Natural killer cell (primary cell): Measurements from ENCODE around the gene CEACAM19. TPM values are rescaled to one million over a fixed set of nuclear protein-coding genes. Genes with fewer than 3 reads are reported as not detected.

Experiments used
- ATAC-seq, 3 donors: fragments of 150-1000 bp in 2 of 3; fragments of 200-7000 bp in 1 of 3; cut with Tn5 transposase; 1 replicate in 1 of 3; 2 replicates in 2 of 3; pipeline ENCODE4 v1.10.0; 2021; ENCODE audit warnings: mild to moderate bottlenecking in 2 of 3, moderate library complexity in 2 of 3
- DNase-seq, 2 donors: peaks; one replicate each; pipeline versions ENCODE4 v3.0.0 to v3.0.0-alpha.2; 2013 to 2021; ENCODE audit warnings: mixed read lengths in 1 of 2
- H3K27ac ChIP-seq: one replicate; pipeline ENCODE4 v1.5.1; 2013; ENCODE audit warnings: mild to moderate bottlenecking, low read length
- H3K27me3 ChIP-seq: one replicate; pipeline ENCODE4 v1.6.1; 2013; ENCODE audit warnings: low read length; ENCODE audit not compliant: control insufficient read depth, insufficient read depth
- H3K36me3 ChIP-seq: one replicate; pipeline ENCODE4 v1.6.1; 2013; ENCODE audit warnings: low read length; ENCODE audit not compliant: control insufficient read depth, insufficient read depth
- H3K4me1 ChIP-seq: one replicate; pipeline ENCODE4 v1.6.1; 2013; ENCODE audit warnings: low read length; ENCODE audit not compliant: control insufficient read depth, insufficient read depth
- H3K4me3 ChIP-seq: one replicate; pipeline ENCODE4 v1.5.1; 2013; ENCODE audit warnings: low read length
- H3K9me3 ChIP-seq: one replicate; pipeline ENCODE4 v1.6.1; 2013; ENCODE audit warnings: low read length; ENCODE audit not compliant: control insufficient read depth, insufficient read depth
- H3K27ac Mint-ChIP-seq, 2 donors: one replicate each; pipeline ENCODE4 v1.8.0; 2022; ENCODE audit warnings: mild to moderate bottlenecking in 2 of 2, mixed read lengths in 2 of 2, moderate library complexity in 1 of 2
- H3K27me3 Mint-ChIP-seq, 2 donors: one replicate each; pipeline ENCODE4 v1.8.0; 2022; ENCODE audit warnings: low read depth in 2 of 2, mixed read lengths in 2 of 2
- H3K36me3 Mint-ChIP-seq: one replicate; pipeline ENCODE4 v1.8.0; 2022; ENCODE audit warnings: mixed read lengths
- H3K4me1 Mint-ChIP-seq, 2 donors: one replicate each; pipeline ENCODE4 v1.8.0; 2022; ENCODE audit warnings: mixed read lengths in 2 of 2
- H3K4me3 Mint-ChIP-seq: one replicate; pipeline ENCODE4 v1.8.0; 2022; ENCODE audit warnings: mild to moderate bottlenecking, moderate library complexity, mixed read lengths
- H3K9me3 Mint-ChIP-seq, 2 donors: one replicate each; pipeline ENCODE4 v1.8.0; 2022; ENCODE audit warnings: mixed read lengths in 2 of 2
- WGBS: methylation state at CpG from one replicate; pipeline ENCODE4 v1.1.7; 2013; ENCODE audit warnings: missing lambda C conversion rate; ENCODE audit not compliant: insufficient coverage; 5-methylcytosine and 5-hydroxymethylcytosine counted together
- intact Hi-C: fragments of 100-400 bp; cut with micrococcal nuclease; formaldehyde crosslinking; loops from one replicate; pipeline ENCODE4 v1.14.2; 2022
- total RNA-seq, 4 donors: library from RNA; stranded (reverse); fragments of 120-200 nt in 1 of 4; gene quantifications; one replicate each; pipeline versions ENCODE4 v1.2.3 to v1.2.4, GENCODE V29; 2013 to 2022
- TF ChIP-seq, protein P1 (sequence below): fragments of 200-600 bp; IDR thresholded peaks from one replicate; pipeline ENCODE4 v1.8.0; 2022; ENCODE audit warnings: antibody characterized with exemption

Gene CEACAM19
- total RNA-seq, 3 donors from 2014 or later (not counting 1 experiment from before 2014, with no cell fraction given) = 2.6 to 4.1 (median 2.7) TPM

DNA sequence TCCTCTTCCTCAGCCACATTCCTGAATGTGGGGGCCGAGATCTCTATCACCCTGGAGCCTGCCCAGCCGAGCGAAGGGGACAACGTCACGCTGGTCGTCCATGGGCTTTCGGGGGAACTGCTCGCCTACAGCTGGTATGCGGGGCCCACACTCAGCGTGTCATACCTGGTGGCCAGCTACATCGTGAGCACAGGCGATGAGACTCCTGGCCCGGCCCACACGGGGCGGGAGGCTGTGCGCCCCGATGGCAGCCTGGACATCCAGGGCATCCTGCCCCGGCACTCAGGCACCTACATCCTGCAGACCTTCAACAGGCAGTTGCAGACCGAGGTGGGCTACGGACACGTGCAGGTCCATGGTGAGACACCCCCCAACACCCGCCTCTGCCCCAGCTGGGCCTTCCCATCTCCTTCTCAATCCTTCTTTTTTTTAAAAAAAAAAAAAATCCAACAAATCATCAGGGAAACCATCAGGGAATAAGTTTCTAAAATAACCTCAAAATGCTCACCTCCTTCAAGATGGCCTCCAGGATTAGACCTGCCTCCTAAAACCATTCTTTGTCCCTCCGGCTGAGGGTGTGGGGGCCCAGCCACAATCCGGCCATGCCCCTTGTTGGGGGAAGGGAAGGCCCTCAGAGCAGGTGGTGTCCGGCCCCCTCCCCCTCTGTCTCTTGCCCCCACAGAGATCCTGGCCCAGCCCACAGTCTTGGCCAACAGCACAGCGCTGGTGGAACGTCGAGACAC, 32.2 kb downstream of the CEACAM19 start:
- TF ChIP-seq, protein P1, sequence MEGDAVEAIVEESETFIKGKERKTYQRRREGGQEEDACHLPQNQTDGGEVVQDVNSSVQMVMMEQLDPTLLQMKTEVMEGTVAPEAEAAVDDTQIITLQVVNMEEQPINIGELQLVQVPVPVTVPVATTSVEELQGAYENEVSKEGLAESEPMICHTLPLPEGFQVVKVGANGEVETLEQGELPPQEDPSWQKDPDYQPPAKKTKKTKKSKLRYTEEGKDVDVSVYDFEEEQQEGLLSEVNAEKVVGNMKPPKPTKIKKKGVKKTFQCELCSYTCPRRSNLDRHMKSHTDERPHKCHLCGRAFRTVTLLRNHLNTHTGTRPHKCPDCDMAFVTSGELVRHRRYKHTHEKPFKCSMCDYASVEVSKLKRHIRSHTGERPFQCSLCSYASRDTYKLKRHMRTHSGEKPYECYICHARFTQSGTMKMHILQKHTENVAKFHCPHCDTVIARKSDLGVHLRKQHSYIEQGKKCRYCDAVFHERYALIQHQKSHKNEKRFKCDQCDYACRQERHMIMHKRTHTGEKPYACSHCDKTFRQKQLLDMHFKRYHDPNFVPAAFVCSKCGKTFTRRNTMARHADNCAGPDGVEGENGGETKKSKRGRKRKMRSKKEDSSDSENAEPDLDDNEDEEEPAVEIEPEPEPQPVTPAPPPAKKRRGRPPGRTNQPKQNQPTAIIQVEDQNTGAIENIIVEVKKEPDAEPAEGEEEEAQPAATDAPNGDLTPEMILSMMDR = no peak
- Histone ChIP-seq H3K36me3 (no peaks in the 10 kb centered on the region), H3K27ac (no peak overlapping the region), H3K4me3 (no peak overlapping the region), H3K27me3 (no peaks in the 10 kb centered on the region), H3K4me1 (no peaks in the 10 kb centered on the region), H3K9me3 (no peaks in the 10 kb centered on the region)
- Mint-ChIP-seq H3K27me3 (no peaks in the 10 kb centered on the region), H3K36me3 (no peaks in the 10 kb centered on the region), H3K27ac (no peak overlapping the region), H3K4me3 (no peak overlapping the region), H3K9me3 (no peaks in the 10 kb centered on the region), H3K4me1 (no peaks in the 10 kb centered on the region)
- 92% methylated on average over 26 of the region's 28 CpGs for WGBS
- intact Hi-C loops = no loop called here
- DNase-seq (no peak), ATAC-seq (no peak)

DNA sequence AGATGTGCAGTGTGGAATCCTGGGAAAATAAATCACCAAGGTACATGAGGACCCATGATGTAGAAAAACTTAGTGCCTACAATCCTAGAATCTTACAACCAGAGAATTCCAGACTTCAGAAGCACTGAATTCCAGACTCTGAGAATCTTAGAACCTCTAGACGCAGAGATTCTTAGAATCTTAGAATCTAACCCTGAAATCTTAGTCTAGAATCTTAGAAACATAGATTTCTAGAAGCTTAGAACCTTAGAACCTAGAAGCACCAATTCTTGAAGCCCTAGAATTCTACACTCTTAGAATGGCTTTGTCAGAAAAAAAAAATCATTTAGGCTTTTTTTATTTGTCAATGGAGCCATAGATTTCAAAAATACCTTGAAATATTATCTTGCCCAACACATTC, 33.7 kb downstream of the CEACAM19 start:
- H3K27me3 Mint-ChIP-seq = no peaks in the 10 kb centered on the region
- H3K9me3 Mint-ChIP-seq = no peaks in the 10 kb centered on the region
- no peaks in the 10 kb centered on the region for H3K4me1 Mint-ChIP-seq
- intact Hi-C loops = no loop called here
- Histone ChIP-seq H3K4me3 (no peak overlapping the region), H3K4me1 (peaks cover 2% of the 10 kb centered on the region), H3K9me3 (no peaks in the 10 kb centered on the region), H3K27ac (no peak overlapping the region), H3K36me3 (no peaks in the 10 kb centered on the region), H3K27me3 (no peaks in the 10 kb centered on the region)
- ATAC-seq = no peak
- TF ChIP-seq, protein P1 = no peak
- no peak overlapping the region for H3K27ac Mint-ChIP-seq
- no peak overlapping the region for H3K4me3 Mint-ChIP-seq
- H3K36me3 Mint-ChIP-seq = no peaks in the 10 kb centered on the region
- WGBS = 86% methylated on average over 1 of the region's 1 CpG
- no peak for DNase-seq

DNA sequence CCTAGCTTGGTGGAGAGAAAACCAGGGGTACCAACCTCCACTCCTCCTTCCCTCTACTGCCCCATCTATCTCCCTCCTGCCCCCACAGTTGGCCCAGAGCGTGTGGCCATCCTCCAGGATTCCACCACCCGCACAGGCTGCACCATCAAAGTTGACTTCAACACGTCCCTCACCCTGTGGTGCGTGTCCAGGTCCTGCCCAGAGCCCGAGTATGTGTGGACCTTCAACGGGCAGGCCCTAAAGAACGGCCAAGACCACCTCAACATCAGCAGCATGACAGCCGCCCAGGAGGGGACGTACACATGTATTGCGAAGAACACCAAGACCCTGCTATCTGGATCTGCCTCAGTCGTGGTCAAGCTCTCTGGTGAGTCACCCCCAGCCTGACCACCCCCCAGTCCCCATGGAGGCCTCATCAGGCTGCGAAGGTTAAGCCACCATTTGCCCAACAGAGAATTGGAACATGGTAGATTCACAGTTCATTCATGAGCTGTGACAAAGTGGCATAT, 34.3 kb downstream of the CEACAM19 start:
- no peak overlapping the region for H3K27ac ChIP-seq
- Mint-ChIP-seq H3K9me3 (no peaks in the 10 kb centered on the region), H3K27me3 (no peaks in the 10 kb centered on the region), H3K27ac (no peak overlapping the region), H3K36me3 (no peaks in the 10 kb centered on the region), H3K4me1 (peaks cover 3% of the 10 kb centered on the region in 2 donors), H3K4me3 (no peak overlapping the region)
- peaks cover 8% of the 10 kb centered on the region for H3K4me1 ChIP-seq
- intact Hi-C loops = no loop called here
- no peaks in the 10 kb centered on the region for H3K27me3 ChIP-seq
- WGBS = 87% methylated on average over 12 of the region's 12 CpGs
- H3K4me3 ChIP-seq = no peak overlapping the region
- no peak for DNase-seq
- no peaks in the 10 kb centered on the region for H3K36me3 ChIP-seq
- no peaks in the 10 kb centered on the region for H3K9me3 ChIP-seq
- TF ChIP-seq, protein P1 = no peak
- ATAC-seq = no peak
